DOHH2 (cell line): ENCODE measurements around the gene C1QTNF2.
"Not testable (repeated sequence)": the region's sequence is repeated elsewhere in the genome, so short reads cannot be mapped to it uniquely, and the experiment has no call there.

ENCODE experiments used
- CTCF ChIP-seq: fragments of 200-600 bp; sonication (generic); IDR thresholded peaks from one replicate; pipeline ENCODE4 v1.5.1; 2014; ENCODE audit warnings: antibody characterized with exemption, mild to moderate bottlenecking, low read depth, low read length; ENCODE audit not compliant: poor library complexity, severe bottlenecking
- EZH2phosphoT487 ChIP-seq: fragments of 200-600 bp; sonication (generic); IDR thresholded peaks from 2 replicates; pipeline ENCODE4 v1.6.1; 2017; ENCODE audit warnings: borderline replicate concordance, mild to moderate bottlenecking, antibody characterized with exemption, low read length, moderate library complexity, mixed read lengths

DNA sequence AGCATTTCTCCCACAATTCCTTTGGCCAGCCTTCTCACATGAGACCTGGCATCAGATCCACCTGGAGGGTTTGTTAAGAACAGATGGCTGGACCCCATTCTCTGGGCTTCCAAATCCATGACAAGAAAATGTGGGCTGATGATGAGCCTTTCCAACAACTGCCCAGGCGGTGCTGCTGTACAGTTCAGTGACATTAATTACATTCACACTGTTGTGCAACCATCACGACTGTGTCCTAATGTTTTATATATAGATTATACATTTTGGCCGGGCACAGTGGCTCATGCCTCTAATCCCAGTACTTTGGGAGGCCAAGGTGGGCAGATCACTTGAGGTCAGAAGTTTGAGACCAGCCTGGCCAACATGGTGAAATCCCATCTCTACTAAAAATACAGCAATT lies 35.7 kb downstream of the C1QTNF2 start:
- TF ChIP-seq CTCF, EZH2phosphoT487: not testable (repeated sequence)
